WERI-Rb-1 (cell line): Measurements from ENCODE around the gene RGL3.

Experiments
- DNase-seq: peaks from one replicate; pipeline ENCODE4 v3.0.0-alpha.2; 2020
- H3K27ac ChIP-seq: fragments of 250-450 bp; sonication (Bioruptor Pico); 2 replicates; pipeline ENCODE4 v1.5.1; 2020; ENCODE audit warnings: mild to moderate bottlenecking, moderate library complexity
- H3K27me3 ChIP-seq: fragments of 250-450 bp; sonication (Bioruptor Pico); 2 replicates; pipeline ENCODE4 v1.5.1; 2021; ENCODE audit warnings: mild to moderate bottlenecking, low read depth, moderate library complexity; ENCODE audit not compliant: insufficient read depth, severe bottlenecking
- H3K36me3 ChIP-seq: fragments of 250-450 bp; sonication (Bioruptor Pico); 2 replicates; pipeline ENCODE4 v1.5.1; 2020; ENCODE audit warnings: mild to moderate bottlenecking, moderate library complexity
- H3K4me3 ChIP-seq: 2 replicates; pipeline ENCODE4 v1.5.1; 2011; ENCODE audit warnings: low read depth, mild to moderate bottlenecking, control low read depth, low read length
- H3K9me3 ChIP-seq: fragments of 250-450 bp; sonication (Bioruptor Pico); 2 replicates; pipeline ENCODE4 v1.5.1; 2021; ENCODE audit warnings: mild to moderate bottlenecking, moderate library complexity; ENCODE audit not compliant: severe bottlenecking
- TF ChIP-seq, protein P1 (sequence below): IDR thresholded peaks from 2 replicates; pipeline ENCODE4 v1.5.1; 2011; ENCODE audit warnings: low read depth, mild to moderate bottlenecking, control low read depth, inconsistent platforms, low read length

The RGL3 gene

DNA sequence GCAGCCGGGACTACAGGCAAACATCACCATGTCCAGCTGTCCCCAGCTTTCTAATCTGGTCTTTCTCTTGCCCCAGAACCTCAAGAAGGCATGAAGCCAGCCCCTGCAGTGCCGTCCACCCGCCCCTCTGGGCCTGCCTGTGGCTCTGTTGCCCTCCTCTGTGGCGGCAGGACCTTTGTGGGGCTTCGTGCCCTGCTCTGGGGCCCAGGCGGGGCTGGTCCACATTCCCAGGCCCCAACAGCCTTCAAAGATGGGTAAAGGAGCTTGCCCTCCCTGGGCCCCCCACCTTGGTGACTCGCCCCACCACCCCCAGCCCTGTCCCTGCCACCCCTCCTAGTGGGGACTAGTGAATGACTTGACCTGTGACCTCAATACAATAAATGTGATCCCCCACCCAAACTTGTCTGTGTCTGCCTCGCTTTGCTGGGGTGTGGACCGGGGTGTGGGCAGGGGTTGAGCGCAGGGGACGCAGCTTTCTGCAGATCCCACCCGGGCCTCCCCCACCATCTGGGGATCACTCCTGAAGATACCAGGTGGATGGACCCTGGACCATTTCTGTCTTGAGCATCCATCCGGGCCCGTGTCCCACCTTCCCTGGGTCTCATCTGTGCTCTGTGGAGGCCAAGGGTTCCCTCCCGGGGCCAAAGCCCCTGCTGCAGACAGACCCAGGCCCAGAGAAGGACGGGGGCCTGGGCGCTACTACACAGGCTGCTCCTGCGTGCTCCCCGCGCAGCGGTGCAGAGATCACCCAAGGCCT lies 31.6 kb upstream of the RGL3 start:
- Histone ChIP-seq H3K4me3 (no peak overlapping the region), H3K27me3 (no peaks in the 10 kb centered on the region), H3K27ac (no peak overlapping the region), H3K36me3 (peaks cover 33% of the 10 kb centered on the region), H3K9me3 (no peaks in the 10 kb centered on the region)
- TF ChIP-seq, protein P1, sequence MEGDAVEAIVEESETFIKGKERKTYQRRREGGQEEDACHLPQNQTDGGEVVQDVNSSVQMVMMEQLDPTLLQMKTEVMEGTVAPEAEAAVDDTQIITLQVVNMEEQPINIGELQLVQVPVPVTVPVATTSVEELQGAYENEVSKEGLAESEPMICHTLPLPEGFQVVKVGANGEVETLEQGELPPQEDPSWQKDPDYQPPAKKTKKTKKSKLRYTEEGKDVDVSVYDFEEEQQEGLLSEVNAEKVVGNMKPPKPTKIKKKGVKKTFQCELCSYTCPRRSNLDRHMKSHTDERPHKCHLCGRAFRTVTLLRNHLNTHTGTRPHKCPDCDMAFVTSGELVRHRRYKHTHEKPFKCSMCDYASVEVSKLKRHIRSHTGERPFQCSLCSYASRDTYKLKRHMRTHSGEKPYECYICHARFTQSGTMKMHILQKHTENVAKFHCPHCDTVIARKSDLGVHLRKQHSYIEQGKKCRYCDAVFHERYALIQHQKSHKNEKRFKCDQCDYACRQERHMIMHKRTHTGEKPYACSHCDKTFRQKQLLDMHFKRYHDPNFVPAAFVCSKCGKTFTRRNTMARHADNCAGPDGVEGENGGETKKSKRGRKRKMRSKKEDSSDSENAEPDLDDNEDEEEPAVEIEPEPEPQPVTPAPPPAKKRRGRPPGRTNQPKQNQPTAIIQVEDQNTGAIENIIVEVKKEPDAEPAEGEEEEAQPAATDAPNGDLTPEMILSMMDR, result no peak
- no peak for DNase-seq

DNA sequence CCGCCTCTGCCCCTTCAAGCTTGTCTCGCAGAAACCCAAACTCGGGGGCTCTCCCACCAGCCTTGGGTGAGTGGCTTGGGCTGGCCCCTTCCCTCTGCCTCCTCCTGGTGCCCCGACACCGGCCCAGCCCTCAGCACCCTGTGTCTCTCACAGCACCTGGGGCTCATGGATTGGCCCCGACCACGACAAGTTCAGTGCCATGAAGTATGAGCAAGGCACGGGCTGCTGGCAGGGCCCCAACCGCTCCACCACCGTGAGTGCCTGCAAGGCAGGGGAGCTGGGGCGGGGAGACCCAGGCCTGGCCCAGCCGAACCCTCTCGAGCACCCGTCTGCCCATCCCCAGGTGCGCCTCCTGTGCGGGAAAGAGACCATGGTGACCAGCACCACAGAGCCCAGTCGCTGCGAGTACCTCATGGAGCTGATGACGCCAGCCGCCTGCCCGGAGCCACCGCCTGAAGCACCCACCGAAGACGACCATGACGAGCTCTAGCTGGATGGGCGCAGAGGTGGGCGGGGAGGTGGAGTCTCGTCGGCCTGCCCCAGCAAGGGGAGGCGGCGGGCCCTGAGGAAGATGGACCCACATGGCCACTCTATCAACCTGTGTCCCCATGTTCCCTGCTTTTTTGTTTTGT lies 29.9 kb upstream of the RGL3 start:
- H3K4me3 ChIP-seq, result no peak overlapping the region
- DNase-seq, result no peak
- peaks cover 48% of the 10 kb centered on the region for H3K36me3 ChIP-seq

DNA sequence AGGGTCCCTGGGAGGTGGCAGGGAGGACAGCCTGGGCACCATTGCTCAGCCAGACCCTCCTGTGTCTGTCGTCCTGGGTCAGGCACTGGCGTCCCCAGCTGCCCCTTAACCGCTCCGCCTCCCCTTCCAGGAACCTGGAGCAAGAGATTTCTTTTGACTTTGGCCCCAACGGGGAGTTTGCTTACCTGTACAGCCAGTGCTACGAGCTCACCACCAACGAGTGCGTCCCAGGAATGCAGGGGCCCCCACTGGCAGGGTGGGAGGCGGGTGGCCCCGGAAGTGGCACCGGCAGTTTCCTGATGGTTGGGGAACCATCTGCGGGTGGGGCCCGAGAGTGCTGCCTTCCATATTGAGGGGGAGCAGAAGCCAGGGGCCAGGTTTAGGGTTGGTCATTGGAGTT lies 29.3 kb upstream of the RGL3 start:
- Histone ChIP-seq H3K4me3 (no peak overlapping the region), H3K27me3 (no peaks in the 10 kb centered on the region), H3K27ac (no peak overlapping the region), H3K36me3 (peaks cover 54% of the 10 kb centered on the region), H3K9me3 (no peaks in the 10 kb centered on the region)
- DNase-seq, result no peak
- TF ChIP-seq, protein P1, result no peak

More for the DNA sequence above, 29.9 kb upstream of the RGL3 start:
- Histone ChIP-seq H3K9me3 (no peaks in the 10 kb centered on the region), H3K27me3 (no peaks in the 10 kb centered on the region), H3K27ac (no peak overlapping the region)
- TF ChIP-seq, protein P1, result no peak

DNA sequence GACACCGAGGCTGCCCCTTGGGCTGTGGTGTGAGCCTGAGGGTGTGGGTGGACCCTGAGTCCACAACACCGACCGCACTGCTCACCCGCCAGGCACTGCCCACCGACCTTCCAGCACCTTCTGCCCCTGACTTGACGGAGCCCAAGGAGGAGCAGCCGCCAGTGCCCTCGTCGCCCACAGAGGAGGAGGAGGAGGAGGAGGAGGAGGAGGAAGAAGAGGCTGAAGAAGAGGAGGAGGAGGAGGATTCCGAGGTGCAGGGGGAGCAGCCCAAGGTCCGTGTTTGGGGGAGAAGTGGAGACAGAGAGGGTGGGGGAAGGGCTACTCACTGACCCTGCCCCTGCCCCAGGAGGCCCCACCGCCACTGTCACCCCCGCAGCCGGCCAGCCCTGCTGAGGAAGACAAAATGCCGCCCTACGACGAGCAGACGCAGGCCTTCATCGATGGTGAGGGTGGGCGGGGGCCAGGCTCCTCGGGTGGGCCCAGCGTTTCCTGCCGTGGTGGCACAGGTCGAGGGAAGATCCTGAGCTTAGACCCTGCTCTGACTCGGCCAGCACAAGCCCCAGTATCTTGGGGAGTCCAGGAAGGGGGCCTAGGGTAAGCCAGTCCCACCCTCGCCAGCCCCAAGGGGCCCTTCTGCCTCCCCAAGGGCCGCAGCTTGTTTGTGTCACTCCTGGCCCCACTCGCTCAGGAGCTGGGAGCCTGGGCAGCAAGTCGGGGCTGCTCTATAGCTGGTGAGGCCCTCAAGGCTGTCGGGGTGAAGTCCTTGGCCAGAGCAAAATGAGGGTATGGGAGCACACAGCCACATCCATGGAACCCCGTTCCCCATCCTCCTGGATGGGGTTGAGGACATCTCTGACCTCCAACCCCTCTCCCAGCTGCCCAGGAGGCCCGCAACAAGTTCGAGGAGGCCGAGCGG lies 28.5 kb upstream of the RGL3 start:
- no peak for DNase-seq
- H3K36me3 ChIP-seq, result peaks cover 62% of the 10 kb centered on the region
- no peak overlapping the region for H3K27ac ChIP-seq

DNA sequence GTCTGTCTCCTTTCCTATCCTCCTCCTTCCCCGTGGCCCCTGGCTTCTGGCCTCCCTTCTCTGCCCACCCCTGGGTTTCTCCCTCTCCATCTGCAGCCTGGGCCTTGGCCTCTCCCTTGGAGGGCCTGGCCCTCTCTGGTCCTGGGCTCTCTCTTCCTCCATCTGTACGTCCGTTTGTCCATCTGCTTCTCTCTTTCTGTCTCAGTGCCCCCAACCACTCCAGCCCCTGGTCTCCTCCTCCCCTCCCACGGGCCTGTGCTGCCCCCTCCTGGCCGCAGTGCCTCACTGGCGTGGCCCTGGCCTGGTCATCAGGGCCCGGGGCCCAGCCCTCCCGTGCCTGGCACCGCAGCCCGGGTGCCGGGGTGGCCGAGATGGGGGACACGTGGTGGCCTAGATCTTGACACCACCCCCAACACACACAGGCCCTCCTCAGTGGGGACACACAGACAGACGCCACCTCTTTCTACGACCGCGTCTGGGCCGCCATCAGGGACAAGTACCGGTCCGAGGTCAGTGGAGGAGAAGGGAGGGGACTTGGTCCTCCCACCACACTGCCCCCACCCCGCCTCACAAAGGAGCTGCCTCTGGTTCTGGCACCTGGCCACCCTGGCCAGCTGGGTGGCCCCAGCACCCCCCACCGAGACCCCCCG lies 27.7 kb upstream of the RGL3 start:
- no peaks in the 10 kb centered on the region for H3K27me3 ChIP-seq
- H3K4me3 ChIP-seq, result no peak overlapping the region
- H3K36me3 ChIP-seq, result peaks cover 71% of the 10 kb centered on the region
- H3K27ac ChIP-seq, result no peak overlapping the region; the same call in 1 of the 2 replicates
- no peaks in the 10 kb centered on the region for H3K9me3 ChIP-seq
- TF ChIP-seq, protein P1, result peak; percentile 87
- DNase-seq, result peak; percentile 79

More for the DNA sequence above, 28.5 kb upstream of the RGL3 start:
- H3K27me3 ChIP-seq, result no peaks in the 10 kb centered on the region
- TF ChIP-seq, protein P1, result no peak
- H3K4me3 ChIP-seq, result no peak overlapping the region
- H3K9me3 ChIP-seq, result no peaks in the 10 kb centered on the region
